ENCODE measurements around the gene PAGR1.
A peak's percentile ranks its signal among the peaks of the same experiment; 100 is the strongest.

PAGR1 gene

DNA sequence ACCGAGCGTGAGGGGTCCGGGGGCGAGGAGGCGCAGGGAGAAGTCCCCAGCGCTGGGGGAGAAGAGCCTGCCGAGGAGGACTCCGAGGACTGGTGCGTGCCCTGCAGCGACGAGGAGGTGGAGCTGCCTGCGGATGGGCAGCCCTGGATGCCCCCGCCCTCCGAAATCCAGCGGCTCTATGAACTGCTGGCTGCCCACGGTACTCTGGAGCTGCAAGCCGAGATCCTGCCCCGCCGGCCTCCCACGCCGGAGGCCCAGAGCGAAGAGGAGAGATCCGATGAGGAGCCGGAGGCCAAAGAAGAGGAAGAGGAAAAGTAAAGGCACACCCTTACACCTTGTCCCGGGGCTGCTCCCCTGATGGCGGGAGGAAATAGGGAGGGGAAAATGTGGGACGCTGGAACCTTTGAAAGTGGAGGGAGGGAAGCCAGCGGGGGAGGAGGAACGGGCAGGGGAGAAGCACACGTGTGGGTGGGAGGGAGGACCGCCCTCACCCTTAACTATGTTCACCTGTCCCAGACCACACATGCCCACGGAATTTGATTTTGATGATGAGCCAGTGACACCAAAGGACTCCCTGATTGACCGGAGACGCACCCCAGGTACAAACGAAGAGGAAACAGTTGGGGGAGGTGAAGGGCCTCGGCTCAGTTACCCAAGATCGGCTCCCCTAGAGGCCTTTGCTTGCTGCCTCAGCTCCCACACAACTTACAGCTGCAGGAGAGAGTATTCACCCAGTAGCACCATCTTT, 916 bp downstream of the PAGR1 start:
- TF ChIP-seq EZH2phosphoT487 (conservative IDR thresholded peaks at IDR 0.05; ENCODE audit: low read length) (no peak), CTCF (IDR thresholded peaks at IDR 0.05; ENCODE audit: insufficient read depth, low read length, poor library complexity, severe bottlenecking) (no peak)
- H3K9me2 ChIP-seq (replicated peaks; ENCODE audit: insufficient read depth, low read length), result no peaks in the 10 kb centered on the region
- H2AFZ ChIP-seq (ENCODE audit: low read depth, low read length, severe bottlenecking), result peak overlapping the region; percentile 21

DNA sequence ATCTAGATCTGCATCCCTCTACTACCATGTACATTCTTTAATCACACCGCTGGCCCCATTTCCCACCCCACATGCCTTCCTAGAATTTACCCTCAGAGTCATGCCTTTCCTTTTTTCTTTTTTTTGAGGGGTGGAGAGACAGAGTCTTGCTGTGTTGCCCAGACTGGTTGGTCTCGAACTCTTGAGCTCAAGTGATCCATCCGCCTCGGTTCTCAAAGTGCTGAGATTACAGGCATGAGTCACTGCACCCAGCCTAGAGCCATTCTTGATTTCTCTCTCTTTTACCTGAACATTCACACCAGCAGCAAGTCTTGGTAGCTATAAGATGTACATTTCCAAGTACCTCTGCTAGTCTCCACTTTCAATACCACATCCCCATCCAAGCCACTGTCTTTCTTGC, 2.1 kb downstream of the PAGR1 start:
- H3K36me3 ChIP-seq (ENCODE audit: low read length), result 0 out of 2 replicates have a peak, but pooled peaks cover 2% of the 10 kb centered on the region
- H3K4me3 ChIP-seq (ENCODE audit: insufficient read depth, low read length, poor library complexity, severe bottlenecking), result no peak overlapping the region
- H4K20me1 ChIP-seq (ENCODE audit: low read depth, low read length), result no peaks in the 10 kb centered on the region
- H3K4me2 ChIP-seq (ENCODE audit: low read depth, low read length, poor library complexity, severe bottlenecking), result peak overlapping the region; percentile 12
- no peaks in the 10 kb centered on the region for H3K9me3 ChIP-seq (ENCODE audit: insufficient read depth, low read length)
- no peak overlapping the region for H2AFZ ChIP-seq (ENCODE audit: low read depth, low read length, severe bottlenecking)
- no peaks in the 10 kb centered on the region for H3K9me2 ChIP-seq (replicated peaks; ENCODE audit: insufficient read depth, low read length)
- TF ChIP-seq CTCF (IDR thresholded peaks at IDR 0.05; ENCODE audit: insufficient read depth, low read length, poor library complexity, severe bottlenecking), result no peak
- H3F3A ChIP-seq (ENCODE audit: insufficient read depth), result peaks cover 5% of the 10 kb centered on the region
- H3K27me3 ChIP-seq (ENCODE audit: low read length), result no peaks in the 10 kb centered on the region
- no peak overlapping the region for H3K27ac ChIP-seq (ENCODE audit: low read depth, low read length)
- H3K9ac ChIP-seq (ENCODE audit: low read length), result no peak overlapping the region
- peaks cover 21% of the 10 kb centered on the region for H3K79me2 ChIP-seq (ENCODE audit: insufficient read depth, low read length)

More for the DNA sequence above, 916 bp downstream of the PAGR1 start:
- Histone ChIP-seq H3F3A (ENCODE audit: insufficient read depth) (peaks cover 5% of the 10 kb centered on the region), H4K20me1 (ENCODE audit: low read depth, low read length) (no peaks in the 10 kb centered on the region), H3K4me2 (ENCODE audit: low read depth, low read length, poor library complexity, severe bottlenecking) (peak overlapping the region; percentile 69), H3K4me3 (ENCODE audit: insufficient read depth, low read length, poor library complexity, severe bottlenecking) (peak overlapping the region; percentile 74), H3K36me3 (ENCODE audit: low read length) (0 out of 2 replicates have a peak, but pooled peaks cover 2% of the 10 kb centered on the region), H3K79me2 (ENCODE audit: insufficient read depth, low read length) (peaks cover 21% of the 10 kb centered on the region), H3K27me3 (ENCODE audit: low read length) (no peaks in the 10 kb centered on the region), H3K9me3 (ENCODE audit: insufficient read depth, low read length) (no peaks in the 10 kb centered on the region), H3K9ac (ENCODE audit: low read length) (peak overlapping the region; percentile 91), H3K27ac (ENCODE audit: low read depth, low read length) (peak overlapping the region; percentile 64)

GRCh38 chr16:29819506-29819905, 3.6 kb downstream of the PAGR1 start:
- Histone ChIP-seq H3K36me3 (ENCODE audit: low read length) (0 out of 2 replicates have a peak, but pooled peaks cover 2% of the 10 kb centered on the region), H4K20me1 (ENCODE audit: low read depth, low read length) (no peaks in the 10 kb centered on the region), H3K9ac (ENCODE audit: low read length) (peak overlapping the region; percentile 45), H3K4me3 (ENCODE audit: insufficient read depth, low read length, poor library complexity, severe bottlenecking) (no peak overlapping the region), H3K9me3 (ENCODE audit: insufficient read depth, low read length) (no peaks in the 10 kb centered on the region), H3K9me2 (replicated peaks; ENCODE audit: insufficient read depth, low read length) (no peaks in the 10 kb centered on the region), H3F3A (ENCODE audit: insufficient read depth) (peaks cover 5% of the 10 kb centered on the region), H3K27ac (ENCODE audit: low read depth, low read length) (no peak overlapping the region), H2AFZ (ENCODE audit: low read depth, low read length, severe bottlenecking) (no peak overlapping the region), H3K4me2 (ENCODE audit: low read depth, low read length, poor library complexity, severe bottlenecking) (peak overlapping the region; percentile 55), H3K79me2 (ENCODE audit: insufficient read depth, low read length) (peaks cover 21% of the 10 kb centered on the region), H3K27me3 (ENCODE audit: low read length) (no peaks in the 10 kb centered on the region)
- TF ChIP-seq EZH2phosphoT487 (conservative IDR thresholded peaks at IDR 0.05; ENCODE audit: low read length) (no peak), CTCF (IDR thresholded peaks at IDR 0.05; ENCODE audit: insufficient read depth, low read length, poor library complexity, severe bottlenecking) (no peak)
